EH (cell line): ENCODE data around the gene LELP1.

ENCODE experiments used
- DNase-seq: peaks from one replicate; pipeline ENCODE4 v3.0.0-alpha.2; 2015; ENCODE audit warnings: low read depth

LELP1 gene

GRCh38 chr1:153229076-153229829 lies 26.0 kb downstream of the LELP1 start:
- DNase-seq, result peak; percentile 16

- no peak for DNase-seq
Measured at GRCh38 chr1:153231363-153231762, 28.1 kb downstream of the LELP1 start.

- DNase-seq, result no peak
Measured at GRCh38 chr1:153231785-153232184, 28.6 kb downstream of the LELP1 start.

GRCh38 chr1:153232553-153232952 lies 29.3 kb downstream of the LELP1 start:
- DNase-seq, result no peak

GRCh38 chr1:153233448-153233847 lies 30.2 kb downstream of the LELP1 start:
- DNase-seq, result no peak

- no peak for DNase-seq
Measured at GRCh38 chr1:153238527-153238926, 35.3 kb downstream of the LELP1 start.

GRCh38 chr1:153242160-153242559 lies 38.9 kb downstream of the LELP1 start:
- no peak for DNase-seq

GRCh38 chr1:153245466-153245865 lies 42.2 kb downstream of the LELP1 start:
- no peak for DNase-seq

GRCh38 chr1:153246018-153246417 lies 42.8 kb downstream of the LELP1 start:
- DNase-seq, result no peak

GRCh38 chr1:153246825-153247224 lies 43.6 kb downstream of the LELP1 start:
- no peak for DNase-seq

GRCh38 chr1:153248176-153248879 lies 45.1 kb downstream of the LELP1 start:
- no peak for DNase-seq

GRCh38 chr1:153250166-153250565 lies 46.9 kb downstream of the LELP1 start:
- no peak for DNase-seq

GRCh38 chr1:153251087-153251486 lies 47.9 kb downstream of the LELP1 start:
- no peak for DNase-seq

- DNase-seq, result no peak
Measured at GRCh38 chr1:153251562-153251961, 48.3 kb downstream of the LELP1 start.

- no peak for DNase-seq
Measured at GRCh38 chr1:153251988-153252387, 48.8 kb downstream of the LELP1 start.

GRCh38 chr1:153253076-153253475 lies 49.8 kb downstream of the LELP1 start:
- no peak for DNase-seq

GRCh38 chr1:153253693-153254092 lies 50.5 kb downstream of the LELP1 start:
- DNase-seq, result no peak
